Activated T-helper 1 cell treated with anti-CD3 and anti-CD28 coated beads, Interleukin-2, amount 50 U/mL, for 16 hours (primary cell): Measurements from ENCODE around the gene DCTN3.

Experiments
- DNase-seq, 2 donors: peaks; one replicate each; pipeline ENCODE4 v3.0.0-alpha.2; 2020; ENCODE audit warnings: low read depth in 1 of 2, low spot score in 1 of 2

Gene DCTN3

DNA sequence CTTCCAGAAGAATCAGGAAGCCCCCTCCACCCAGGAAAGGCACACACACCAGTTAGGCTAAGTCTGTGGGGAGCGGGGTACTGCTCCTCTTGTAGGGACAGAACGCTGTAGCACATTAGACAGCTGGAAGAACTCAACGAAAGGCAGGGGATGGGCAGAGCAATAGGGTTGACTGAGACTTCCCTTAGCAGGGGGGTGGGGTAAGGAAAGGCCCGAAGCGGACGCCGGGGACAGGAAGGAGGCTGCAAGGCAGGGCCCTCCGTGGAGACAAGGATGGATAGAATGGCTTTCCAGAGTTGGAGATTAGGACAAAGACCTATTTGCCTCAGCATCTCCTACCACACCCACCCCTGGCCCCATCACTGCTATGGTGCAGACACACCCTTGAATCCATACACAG, 45.1 kb downstream of the DCTN3 start:
- no peak for DNase-seq

- DNase-seq = no peak
Observed at GRCh38 chr9:34574571-34574970, 45.7 kb downstream of the DCTN3 start.

GRCh38 chr9:34573599-34574325, 46.5 kb downstream of the DCTN3 start:
- DNase-seq = no peak

GRCh38 chr9:34572628-34573027, 47.7 kb downstream of the DCTN3 start:
- no peak for DNase-seq

- no peak for DNase-seq
Observed at GRCh38 chr9:34572092-34572491, 48.2 kb downstream of the DCTN3 start.

GRCh38 chr9:34571481-34571810, 48.8 kb downstream of the DCTN3 start:
- no peak for DNase-seq

DNA sequence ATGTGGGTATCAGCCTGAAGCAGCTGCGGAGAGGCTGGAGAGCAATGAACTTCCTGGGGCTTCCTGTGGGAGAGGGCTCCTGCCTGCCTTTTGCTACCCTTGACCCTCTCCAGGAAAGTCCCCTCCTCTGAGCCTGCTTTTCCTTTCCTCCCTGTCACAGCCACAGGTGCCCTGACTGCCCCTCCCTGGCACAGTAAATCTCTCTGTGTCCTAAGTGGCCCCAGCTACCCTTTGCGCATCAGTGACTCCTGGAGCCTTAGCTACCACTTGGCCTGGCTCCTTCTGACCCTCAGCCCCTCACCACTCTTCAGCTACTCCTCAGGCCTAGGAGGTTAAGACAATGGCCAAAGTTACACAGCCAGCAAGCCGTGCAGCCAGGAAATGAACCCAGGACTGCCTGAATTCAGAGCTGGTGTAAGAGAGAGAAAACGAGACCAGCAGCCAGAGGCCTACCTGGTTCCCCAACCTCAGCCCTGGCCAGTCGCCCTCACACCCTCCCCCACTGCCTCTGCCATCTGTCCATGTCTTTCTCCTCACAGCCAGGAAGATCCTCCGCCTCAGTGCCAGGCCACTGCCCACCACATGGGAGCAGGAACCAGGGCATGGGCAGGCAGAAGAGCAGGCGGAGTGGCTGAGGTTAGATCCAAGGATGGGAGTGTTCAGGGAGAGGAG, 49.4 kb downstream of the DCTN3 start:
- no peak for DNase-seq

DNA sequence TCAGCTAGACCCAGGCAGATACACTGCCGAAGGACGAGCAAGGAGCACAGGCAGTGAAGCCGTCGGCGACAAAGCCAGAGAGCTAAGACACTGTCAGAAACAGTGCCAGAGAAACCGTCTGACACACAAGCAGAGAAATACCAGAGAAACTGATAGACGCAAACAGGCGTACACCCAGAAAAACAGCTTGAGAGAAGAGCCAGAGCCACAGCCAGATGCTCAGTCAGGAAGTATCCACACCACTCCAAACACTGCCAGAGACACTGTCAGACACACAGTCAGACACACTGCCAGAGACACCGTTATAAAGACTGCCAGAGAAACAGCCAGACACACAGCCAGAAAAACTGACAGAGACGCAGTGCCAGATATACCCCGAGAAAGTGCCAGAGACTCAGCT, 49.9 kb downstream of the DCTN3 start:
- no peak for DNase-seq

DNA sequence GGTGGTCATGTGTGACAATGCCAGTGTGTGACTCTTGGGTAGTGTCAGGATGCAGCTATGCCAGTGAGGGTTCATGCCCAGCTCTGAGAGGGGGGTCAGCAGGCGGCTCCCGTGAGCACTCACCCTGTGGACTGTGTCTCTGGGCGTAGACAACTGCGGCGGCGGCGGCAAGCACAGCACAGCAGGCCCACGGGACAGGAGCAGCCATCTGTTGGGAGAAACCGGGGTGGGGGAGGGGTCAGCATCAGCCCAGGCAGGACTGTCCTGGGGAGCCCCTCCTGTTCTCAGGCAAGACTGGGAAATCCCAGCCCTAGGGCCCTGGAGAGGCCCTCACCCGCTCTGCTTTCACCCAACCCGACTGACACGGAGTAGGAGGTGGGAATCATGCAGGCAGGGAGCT, 51.5 kb downstream of the DCTN3 start:
- no peak for DNase-seq

DNA sequence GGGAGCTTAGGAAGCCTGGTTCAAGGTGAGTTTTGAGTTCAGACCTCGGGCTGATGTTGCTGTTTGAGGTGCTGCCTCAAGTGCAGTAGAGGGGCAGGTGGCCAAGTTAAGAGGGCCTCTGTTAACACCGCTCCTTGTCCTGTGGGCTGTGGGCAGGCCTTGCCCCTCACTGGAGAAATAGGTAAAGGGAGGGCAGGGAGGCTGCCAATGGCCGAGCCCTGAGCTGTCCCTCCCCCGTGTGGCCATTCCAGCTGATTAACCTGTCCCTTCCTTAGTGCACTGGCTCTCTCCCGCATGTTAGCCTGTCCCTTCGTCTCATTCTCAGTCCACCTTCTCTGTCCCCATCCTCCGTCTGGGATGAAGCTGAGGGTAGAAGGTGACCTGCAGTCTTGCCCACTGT, 52.2 kb downstream of the DCTN3 start:
- no peak for DNase-seq

DNA sequence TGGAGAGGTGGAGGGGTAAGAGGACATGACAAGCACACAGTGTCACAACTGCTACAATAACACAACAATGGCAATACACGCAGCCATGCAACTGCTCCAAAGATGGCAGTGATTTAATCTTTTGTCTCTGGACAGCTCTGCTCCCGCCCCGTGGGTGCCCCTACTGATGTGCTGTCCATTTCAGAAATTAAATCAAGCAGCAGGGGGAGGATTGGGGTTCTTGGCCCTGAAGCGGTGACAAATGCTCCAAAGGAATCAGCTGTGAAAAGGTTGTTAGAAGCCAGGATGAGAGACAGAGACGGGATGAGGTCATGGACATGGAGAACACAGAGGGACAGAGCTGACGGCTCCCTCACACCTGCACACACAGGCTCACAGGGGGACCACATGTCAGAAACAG, 53.3 kb downstream of the DCTN3 start:
- DNase-seq = no peak

- DNase-seq = no peak
Observed at GRCh38 chr9:34566322-34566721, 54.0 kb downstream of the DCTN3 start.

DNA sequence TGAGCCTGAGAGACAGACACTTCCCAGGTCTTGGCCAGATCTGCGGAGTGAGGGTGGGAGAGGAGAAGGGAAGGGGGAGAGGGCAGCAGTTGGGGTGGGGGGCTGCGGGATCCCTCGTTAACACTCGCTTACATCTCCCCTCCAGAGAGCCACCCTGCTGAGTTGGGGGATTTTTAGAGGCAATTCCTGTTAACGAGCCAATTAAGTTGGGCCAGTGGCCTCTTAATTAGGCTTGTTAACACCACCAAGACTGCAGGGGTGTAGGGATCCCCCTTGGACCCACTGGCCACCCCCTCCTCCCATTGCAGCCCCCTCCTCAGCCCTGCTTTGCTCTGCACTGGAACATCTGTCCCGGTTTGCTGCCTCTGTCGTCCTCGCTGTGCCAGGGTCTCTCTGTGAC, 54.4 kb downstream of the DCTN3 start:
- no peak for DNase-seq

GRCh38 chr9:34564617-34565016, 55.7 kb downstream of the DCTN3 start:
- no peak for DNase-seq
